Limb (tissue), 2 donors: ENCODE data around the gene ARHGAP10.
"Not testable (repeated sequence)": the region's sequence is repeated elsewhere in the genome, so short reads cannot be mapped to it uniquely, and the experiment has no call there.

Experiments
- DNase-seq, 2 donors: peaks; one replicate each; pipeline ENCODE4 v3.0.0-alpha.2; 2016; ENCODE audit errors: extremely low spot score in 2 of 2

Gene ARHGAP10

DNA sequence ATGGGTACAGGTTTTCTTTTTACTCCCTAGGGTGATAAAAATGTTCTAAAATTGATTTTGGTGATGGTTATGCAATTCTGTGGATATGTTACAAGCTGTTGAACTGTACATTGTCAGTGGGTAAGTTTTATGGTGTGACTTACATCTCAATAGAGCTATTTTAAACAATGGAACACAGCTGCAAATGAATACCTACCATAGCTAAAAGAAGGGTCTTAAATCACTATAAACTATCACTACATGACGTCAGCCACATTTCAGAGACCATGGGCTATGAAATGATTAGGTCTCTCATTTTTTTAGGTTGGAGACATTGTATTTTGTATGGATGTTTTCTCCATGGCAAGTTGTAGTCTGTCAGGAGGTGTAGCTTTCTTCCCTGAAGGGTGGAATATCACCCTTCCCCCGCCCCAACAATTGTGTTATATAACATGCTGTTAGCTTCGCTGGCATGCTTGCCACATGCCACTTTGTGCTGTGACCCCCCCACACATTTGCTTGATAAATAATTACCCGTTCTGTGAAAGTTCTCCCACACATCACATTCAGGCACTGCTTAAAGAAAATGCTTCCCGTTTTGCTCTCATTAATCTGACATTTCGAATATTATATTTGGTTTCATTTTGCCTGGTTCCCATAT is 159.7 kb downstream of the ARHGAP10 start:
- no peak for DNase-seq

GRCh38 chr4:147899512-147899911 is 167.6 kb downstream of the ARHGAP10 start:
- no peak for DNase-seq

- no peak for DNase-seq
Observed at GRCh38 chr4:147901388-147901787, 169.5 kb downstream of the ARHGAP10 start.

DNA sequence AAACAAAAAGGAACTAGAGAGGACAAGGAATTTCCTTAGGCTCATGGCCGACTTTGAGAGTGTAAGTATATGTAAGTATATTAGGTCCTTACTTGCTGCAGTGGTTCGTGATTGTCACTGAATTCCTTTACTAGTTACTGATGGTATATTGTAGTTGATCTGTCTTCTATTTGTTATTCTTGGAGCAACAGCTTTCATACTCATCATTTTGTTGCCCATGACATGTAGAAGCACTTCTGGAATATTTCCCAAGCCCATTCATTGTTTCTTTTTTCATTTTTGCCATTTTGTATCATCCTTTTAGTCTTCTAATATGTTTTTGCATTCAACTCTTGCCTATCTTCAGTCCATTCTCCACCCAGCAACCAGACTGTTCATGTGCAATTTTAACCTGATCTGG is 170.0 kb downstream of the ARHGAP10 start:
- no peak for DNase-seq

DNA sequence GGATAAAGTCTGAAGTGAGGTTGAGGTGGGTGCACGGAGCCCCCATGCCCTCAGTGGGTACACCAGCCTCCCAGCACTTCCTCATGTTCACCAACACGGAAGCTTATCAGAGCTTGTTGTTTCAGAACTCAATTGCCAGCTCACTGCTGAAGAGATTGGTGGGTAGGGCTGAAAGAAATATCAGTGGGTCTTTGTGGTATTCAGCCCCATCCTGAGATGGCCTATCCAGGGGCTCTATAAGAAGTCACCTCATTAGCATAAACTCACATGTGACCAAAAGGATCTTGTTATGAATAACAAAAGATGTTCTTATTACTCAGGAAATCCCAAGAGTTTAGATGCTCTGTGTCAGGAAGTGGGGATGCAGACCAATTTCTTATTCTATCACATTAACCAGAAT is 177.3 kb downstream of the ARHGAP10 start:
- DNase-seq: no peak

- DNase-seq: no peak
Observed at GRCh38 chr4:147910315-147910714, 178.4 kb downstream of the ARHGAP10 start.

- DNase-seq: not testable (repeated sequence)
Observed at GRCh38 chr4:147912106-147912505, 180.2 kb downstream of the ARHGAP10 start.

GRCh38 chr4:147913137-147913536 is 181.2 kb downstream of the ARHGAP10 start:
- DNase-seq: no peak

DNA sequence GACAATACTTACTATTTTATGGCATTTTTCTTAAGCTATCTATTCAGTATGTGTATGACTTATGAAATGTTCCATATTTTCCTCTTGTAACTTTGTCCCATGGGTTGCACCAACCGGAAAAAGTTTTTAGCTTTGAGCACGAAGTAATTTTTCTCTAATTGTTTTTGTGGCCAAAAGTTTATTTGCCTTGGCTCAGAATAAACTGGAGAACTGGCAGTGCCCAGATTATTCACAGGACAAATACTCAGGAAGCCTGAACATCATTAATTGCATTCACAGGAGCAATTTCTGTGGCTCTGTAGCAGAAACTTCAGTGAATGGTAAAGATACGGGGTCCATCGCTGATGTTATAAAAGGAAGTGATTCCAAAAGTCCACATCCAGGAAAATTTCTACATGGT is 184.5 kb downstream of the ARHGAP10 start:
- no peak for DNase-seq

- no peak for DNase-seq
Observed at GRCh38 chr4:147923381-147923780, 191.5 kb downstream of the ARHGAP10 start.

GRCh38 chr4:147923854-147924253 is 192.0 kb downstream of the ARHGAP10 start:
- DNase-seq: no peak

- DNase-seq: peak in 1 of 2 donors; percentile 48
Observed at GRCh38 chr4:147924604-147925412, 192.9 kb downstream of the ARHGAP10 start.

- peak; percentile 18 to 28 for DNase-seq
Observed at GRCh38 chr4:147927377-147928137, 195.7 kb downstream of the ARHGAP10 start.

- DNase-seq: peak in 1 of 2 donors; percentile 11
Observed at GRCh38 chr4:147928400-147928799, 196.5 kb downstream of the ARHGAP10 start.

- no peak for DNase-seq
Observed at GRCh38 chr4:147929746-147930145, 197.9 kb downstream of the ARHGAP10 start.

DNA sequence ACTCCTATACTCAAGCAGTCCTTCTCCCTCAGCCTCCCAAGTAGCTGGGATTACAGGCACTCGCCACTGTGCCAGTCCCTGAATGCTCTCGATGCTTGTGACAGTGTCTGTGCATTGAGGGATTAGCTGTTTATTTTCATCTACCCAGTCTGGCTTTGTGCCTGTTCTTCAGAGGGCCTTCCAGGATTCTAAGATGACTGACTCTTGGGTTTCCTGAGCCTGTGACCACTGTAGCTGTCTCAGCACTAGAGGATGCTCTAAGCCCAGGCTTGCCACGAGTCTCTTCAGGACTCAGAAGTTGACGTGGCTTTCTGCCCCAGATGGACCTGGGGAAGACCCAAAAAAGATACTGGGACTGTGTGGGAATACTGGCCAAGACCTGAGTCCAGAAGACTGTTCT is 201.4 kb downstream of the ARHGAP10 start:
- DNase-seq: no peak

- DNase-seq: no peak
Observed at GRCh38 chr4:147933779-147934178, 201.9 kb downstream of the ARHGAP10 start.

GRCh38 chr4:147938496-147938895 is 206.6 kb downstream of the ARHGAP10 start:
- DNase-seq: no peak

GRCh38 chr4:147940171-147940570 is 208.3 kb downstream of the ARHGAP10 start:
- DNase-seq: no peak

DNA sequence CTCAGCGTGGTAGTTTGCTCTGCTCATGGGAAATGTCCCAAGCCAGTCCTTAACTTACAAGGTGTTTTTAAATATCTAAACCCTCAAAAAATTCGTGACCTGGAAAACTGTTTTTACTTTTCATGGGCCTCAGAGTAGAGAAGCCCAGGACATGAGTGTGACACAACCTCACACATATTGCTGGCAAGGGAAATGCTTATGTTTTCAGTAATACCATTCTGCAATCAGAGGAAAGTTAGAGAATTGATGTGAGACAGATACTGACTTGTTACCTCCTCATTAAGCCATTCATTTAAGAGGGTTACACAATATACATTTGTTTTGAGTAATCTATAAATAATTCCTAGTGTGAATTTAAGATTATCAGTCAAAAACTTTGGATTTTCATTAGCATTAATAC is 209.5 kb downstream of the ARHGAP10 start:
- no peak for DNase-seq

GRCh38 chr4:147942729-147943128 is 210.8 kb downstream of the ARHGAP10 start:
- no peak for DNase-seq

DNA sequence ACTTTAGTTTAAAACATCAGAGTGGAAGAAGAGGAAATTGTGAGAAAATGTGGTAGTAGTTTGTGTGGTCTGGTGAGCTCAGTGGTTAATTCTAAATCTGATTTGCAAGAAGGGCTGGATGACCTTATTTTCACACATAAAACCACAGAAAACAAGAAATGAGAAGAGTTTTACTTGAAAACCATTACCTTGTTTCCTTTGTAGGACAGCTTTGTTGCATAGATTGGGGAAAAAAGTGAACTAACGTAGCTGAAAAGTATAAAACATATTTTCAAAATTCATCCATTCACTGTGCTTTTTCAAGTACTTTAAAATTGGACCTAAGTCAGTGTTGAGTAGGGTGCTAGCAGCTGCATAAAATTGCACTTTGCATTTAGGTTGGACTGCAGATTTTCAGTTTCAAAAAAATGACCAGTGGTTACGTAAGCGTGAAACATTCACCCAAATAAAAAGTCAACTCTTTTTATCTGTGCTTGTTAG is 211.3 kb downstream of the ARHGAP10 start:
- DNase-seq: no peak
